Measurements from ENCODE around the gene ADGRA3.
"Not testable (repeated sequence)": the region's sequence is repeated elsewhere in the genome, so short reads cannot be mapped to it uniquely, and the experiment has no call there.

ADGRA3 gene

DNA sequence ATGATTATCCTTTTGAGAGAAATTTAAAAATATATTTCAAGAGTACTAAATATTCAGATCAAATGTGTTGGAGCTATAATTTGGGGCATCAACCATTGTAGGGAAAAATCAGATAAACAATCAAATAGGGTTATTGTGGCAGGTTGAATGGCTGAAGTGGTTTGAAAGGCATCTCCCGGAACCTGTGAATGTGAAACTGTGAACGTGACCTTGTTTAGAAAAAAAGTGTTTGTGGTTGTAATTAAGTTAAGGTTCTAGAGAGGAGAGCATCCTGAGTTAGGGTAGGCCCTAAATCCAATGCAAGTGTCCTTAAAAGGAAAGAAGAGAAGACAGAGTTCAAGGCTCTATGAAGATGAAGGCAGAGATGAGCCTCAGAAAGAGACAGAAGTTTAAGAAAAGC is 37.4 kb downstream of the ADGRA3 start:
- no peak for DNase-seq

DNA sequence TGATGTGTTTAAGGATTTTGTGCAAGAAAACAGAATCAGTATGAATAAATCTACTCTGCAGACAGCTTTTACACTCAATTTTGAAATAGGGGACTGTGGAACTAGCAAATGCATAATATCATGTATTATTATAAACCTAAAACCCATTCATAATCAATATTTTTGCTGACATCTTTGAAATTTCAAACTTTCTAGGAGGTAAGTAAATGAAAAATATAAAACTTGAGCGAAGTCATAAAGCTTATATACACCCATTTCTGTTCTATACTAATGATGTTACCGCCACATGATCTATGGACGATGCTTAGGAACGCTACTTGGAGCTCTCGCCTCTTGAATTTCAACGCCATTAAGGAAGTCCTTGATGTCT is 38.1 kb downstream of the ADGRA3 start:
- DNase-seq, result no peak

DNA sequence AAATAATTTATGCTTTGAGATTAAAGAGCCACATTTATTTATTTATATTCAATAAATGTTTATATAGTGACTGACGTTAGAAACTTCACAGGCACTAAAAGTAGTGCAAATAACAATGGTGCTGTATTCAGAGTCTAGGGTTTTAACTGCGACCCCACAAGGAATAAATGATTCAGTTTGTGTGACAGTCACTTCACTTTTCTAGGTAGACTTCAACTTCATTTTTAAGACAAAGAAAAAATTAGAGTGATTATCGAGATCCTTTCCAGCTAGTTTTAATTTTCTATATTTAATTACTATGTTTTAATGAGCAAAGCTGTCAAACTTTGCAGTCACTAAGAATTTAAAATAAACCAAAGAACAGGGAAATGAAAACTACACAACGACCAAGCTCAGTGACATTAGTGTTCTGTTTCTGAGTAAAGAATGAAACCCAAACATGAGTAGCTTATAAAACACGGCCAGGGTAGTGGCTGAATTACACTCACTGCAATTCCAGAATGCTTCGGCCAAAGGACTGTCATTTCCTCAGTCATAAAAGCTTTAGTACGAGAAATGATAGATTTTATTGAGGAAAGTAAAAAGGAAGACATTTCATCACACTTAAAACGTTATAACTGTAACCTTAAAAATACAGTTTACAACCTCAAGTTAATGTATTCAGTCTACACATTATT is 38.6 kb downstream of the ADGRA3 start:
- no peak for DNase-seq

DNA sequence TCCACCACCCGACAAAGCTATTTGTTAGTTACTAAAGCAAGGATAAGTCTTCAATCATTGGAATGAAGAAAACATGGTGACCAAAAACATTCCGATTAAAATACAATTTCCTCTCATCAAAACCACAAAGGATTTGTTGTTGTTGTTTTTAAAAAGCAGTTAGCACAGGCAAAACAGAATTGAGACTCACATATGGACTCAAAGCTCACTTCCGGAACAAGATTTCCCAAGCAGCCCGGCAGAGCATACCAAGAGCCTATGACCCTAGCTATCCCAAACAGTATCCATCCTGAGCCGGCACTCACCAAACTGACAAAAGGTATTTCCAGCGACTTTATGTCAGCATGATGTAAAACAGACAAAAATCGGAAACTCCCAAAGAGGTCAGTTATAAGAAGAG is 39.9 kb downstream of the ADGRA3 start:
- DNase-seq, result no peak

DNA sequence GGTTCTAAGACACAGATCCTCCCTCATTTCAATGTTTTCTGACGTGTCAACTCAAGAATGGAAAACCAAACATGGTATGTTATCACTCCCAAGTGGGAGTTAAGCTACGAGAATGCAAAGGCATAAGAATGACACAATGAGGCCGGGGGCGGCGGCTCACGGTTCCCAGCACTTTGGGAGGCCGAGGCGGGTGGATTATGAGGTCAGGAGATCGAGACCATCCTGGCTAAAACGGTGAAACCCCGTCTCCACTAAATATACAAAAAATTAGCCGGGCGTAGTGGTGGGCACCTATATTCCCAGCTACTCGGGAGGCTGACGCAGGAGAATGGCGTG is 40.6 kb downstream of the ADGRA3 start:
- DNase-seq, result not testable (repeated sequence)

DNA sequence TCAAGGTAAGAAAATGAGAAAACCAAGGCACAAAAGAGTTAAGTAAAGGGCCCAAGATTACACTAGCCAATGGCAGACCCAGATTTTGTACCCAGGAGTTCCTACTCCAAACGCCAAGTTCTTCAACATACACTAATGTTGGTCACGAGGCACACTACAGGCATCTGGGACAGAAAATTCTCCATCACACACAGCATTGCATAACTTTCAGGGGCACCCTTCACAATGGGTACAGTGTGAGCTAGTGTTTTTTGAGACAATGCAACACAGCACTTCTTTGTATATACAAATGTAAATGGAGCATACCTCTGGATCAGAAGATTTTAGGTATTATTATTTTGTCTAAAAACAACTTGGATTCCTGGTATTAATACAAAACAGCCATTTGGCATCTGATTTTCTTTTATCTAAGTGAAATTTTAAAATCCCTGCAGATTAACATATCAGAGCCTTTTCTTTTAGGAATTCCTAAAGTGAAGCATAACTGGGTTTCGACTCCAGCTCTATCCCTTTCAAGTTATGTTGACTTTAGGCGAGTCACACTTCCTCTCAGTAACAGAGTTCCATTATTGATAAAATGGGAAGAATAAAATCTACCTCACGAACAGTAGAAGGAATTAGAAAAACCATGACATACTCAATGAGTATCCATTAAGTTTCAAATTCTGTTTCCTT is 41.1 kb downstream of the ADGRA3 start:
- no peak for DNase-seq

DNA sequence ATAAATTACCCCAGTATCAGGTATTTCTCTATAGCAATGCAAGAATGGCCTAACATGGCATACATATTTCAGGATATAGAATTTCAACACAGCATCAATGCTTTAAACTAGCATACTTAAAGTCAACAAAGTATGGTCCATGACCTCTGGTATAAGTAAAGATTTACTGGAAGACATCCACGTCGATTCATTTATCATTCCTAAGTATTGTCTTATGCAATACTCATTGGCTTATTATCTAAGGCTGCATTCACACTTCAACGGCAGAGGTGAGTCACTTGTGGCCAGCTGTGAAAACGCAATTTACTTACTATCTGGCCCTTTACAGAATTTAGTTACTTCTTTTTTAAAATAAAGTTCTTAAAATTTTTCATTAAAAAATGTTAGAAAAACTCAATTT is 42.6 kb downstream of the ADGRA3 start:
- DNase-seq, result no peak

DNA sequence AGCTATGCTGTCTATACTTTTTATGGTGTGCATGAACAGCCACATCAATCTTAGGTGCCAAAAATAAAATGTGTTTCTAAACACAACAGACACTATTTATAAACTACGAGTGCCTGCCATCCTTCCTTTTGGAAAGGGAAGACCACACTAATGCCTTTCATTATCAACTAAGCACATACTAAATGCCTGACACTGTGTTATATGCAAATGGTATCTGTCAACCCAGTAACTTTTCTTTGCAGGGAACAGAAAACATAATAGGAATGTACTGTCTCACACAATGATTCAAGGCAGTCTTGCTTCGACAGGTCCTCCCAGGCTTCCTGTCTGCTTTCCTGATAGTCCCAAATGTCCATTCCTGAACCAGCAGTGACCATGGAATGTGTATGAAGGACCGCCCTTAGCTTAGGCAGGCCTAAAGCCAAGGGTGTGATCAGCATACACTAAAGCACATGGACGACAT is 43.8 kb downstream of the ADGRA3 start:
- no peak for DNase-seq

DNA sequence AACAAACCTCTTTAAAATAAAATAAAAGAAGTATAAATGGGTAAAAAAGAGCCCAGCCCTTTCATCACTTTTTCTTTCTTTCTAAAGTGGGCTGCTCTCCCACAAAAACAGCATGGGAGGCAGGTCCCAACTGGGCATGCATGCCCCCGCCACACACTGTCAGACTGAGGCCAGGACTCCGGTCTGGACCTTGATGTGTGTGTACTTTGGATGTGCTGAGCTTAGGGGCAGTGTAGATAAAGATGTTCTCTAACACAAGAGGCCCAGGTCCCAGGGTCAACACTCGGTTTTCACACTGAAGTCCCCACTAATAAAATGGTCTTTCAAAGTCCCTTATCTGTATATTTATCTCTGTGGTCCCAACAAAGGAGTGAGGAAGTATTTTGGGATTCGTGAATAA is 44.4 kb downstream of the ADGRA3 start:
- DNase-seq, result no peak

DNA sequence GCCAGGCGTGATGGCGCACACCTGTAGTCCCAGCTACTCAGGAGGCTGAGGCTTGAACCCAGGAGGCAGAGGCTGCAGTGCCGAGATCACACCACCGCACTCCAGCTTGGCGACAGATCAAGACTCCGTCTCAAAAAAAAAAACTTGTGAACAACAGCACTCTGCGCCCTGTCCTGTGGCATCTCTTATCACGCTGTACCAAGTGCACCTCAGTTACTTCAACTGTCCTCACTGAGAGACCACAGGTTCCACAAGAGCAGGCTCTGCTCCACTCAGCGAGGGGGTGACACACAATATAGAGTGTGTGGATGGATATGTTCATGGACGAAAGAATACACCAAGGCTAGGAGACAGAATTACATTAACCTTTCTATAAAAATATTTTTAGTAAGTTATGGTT is 49.3 kb downstream of the ADGRA3 start:
- DNase-seq, result no peak

DNA sequence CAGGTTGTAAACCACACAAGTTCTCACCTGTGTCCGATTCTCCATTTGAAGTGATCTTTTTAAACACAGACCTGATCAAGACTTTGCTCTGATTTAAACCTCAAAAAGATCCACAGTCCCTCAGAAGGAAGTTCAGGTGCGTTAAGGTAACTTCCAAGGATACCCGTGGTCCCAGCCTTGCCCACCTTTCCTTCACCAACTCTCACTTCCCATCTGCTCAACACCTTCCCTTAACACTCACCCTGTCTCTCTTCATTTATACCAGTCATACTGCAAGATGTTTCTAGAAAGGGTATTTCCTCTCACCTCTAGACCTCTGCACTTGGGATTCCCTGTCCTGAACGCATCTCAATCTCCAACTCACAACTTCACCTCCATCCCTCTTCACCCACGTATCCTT is 49.9 kb downstream of the ADGRA3 start:
- DNase-seq, result no peak

DNA sequence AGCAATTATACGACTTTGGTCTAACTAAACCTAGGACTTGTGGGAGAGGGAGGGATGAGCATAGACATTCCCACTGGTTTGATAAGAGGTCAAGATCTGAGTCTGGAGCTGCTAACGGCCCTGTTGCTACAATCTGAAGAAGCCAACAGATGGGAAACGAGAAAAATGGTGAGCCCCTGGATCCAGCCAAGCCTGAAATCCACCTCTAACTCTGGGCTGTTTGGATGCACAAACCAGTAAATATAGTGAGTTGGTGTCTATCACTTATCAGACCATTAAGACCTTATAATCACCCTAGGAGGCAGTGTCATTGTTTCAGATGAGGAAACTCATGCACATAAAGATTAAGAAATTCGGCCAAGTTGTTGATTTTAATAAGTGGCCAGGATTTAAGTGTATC is 50.5 kb downstream of the ADGRA3 start:
- no peak for DNase-seq

DNA sequence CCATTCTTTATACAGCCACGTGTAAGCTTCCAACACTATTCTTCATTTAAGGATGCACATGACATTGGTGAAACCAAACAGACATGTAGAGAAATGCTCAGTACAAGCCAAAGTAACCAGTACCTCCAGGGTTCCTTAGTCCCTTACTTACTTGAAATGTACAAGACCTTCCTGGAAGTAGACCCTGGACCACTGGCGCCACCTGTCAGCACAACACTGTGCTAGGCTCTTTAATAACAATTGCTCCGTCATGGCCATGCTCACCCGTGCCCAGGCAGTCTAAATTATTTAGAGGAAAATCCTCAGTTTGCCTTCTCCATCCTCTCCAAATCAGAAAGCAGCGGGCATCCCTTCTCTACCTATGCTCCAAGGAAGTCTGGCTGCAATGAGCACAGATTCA is 52.7 kb downstream of the ADGRA3 start:
- no peak for DNase-seq

DNA sequence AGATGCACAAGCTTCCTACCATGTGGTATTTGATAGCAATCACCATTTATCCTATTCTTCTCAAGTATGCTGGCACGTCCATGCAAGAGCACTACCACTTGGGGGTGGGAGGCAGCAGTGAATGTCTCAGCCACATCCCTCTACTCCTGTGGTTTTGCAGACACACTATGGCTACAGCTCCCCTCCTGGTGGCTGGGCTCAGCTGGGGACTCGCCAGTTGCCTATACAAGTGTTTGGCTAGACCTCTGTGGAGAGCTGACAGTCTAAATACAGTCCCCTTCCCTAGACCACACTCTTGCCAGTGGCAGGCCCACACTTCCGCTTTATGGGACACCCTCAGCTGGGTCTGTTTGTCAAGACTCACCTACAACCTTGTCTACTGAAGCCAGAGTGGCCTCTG is 53.2 kb downstream of the ADGRA3 start:
- DNase-seq, result no peak

DNA sequence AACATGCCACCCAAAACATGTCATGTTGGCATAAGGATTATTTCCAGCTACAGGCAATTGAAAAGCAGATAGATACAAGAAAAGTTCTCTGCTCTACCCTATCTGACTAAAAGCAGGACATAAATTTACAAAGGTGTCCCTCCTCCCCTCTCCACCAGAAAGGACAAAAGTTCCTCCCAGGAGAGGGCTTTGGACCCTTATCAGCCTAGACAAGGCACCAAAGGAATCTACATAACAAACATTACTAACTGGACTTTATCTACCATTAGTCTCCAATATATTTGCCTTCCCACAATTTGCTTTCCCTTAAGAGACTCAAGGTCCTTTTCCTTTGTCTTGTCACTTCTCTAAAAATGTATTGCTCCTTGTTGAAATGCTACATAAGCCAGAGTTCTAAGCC is 55.6 kb downstream of the ADGRA3 start:
- no peak for DNase-seq

DNA sequence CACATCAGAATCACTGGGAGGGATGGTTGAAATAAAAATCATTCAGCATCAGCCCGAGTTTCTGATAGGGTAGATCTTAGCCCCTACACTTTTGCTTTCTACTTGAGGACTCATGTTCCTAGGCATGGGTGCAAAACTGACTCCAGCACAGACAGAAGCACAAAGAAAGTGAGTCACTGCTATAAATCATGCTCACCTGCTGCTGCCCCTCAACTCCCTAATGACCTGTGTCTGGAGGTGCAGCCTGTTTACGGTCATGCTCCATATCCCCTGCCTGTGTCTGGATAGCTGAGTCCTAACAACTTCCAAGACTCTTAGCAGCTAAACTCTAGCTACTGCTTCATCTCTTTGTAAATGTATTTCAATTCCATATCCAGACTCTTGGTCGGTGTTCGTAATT is 57.8 kb downstream of the ADGRA3 start:
- DNase-seq, result no peak

DNA sequence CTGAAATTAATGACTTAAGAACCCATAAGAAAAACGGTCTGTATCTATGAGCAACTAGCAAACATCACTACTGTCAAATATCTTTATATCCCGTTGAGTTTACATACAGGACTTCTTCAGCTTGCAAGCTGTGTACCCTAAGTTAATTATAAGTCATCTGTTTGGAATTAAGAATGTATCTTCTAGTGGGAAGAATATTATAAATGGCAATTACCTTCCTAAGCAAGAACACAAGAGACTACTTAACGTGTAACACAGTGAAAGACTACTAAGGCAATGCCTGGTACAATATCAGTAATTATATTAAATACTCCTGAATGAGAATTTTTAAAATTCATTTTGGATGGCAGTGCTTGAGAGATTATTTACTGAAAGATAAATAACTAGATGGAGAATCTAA is 58.5 kb downstream of the ADGRA3 start:
- no peak for DNase-seq

DNA sequence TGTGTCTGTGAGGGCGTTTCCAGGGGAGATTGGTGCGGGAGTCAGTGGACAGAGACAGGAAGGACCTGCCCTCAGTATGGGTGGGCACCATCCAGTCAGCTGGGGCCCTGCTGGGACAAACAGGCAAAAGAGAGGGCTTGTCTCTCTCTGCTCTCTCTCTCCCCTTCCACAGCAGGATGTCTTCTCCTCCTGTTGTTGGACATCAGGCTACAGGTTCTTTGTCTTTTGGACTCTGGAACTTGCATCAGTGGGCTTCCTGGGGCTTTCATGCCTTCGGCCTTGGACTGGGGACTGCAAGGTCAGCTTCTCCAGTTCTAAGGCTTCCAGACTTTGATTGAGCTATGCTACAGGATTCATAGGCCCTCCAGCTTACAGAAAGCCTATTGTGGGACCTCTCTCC is 59.6 kb downstream of the ADGRA3 start:
- no peak for DNase-seq

DNA sequence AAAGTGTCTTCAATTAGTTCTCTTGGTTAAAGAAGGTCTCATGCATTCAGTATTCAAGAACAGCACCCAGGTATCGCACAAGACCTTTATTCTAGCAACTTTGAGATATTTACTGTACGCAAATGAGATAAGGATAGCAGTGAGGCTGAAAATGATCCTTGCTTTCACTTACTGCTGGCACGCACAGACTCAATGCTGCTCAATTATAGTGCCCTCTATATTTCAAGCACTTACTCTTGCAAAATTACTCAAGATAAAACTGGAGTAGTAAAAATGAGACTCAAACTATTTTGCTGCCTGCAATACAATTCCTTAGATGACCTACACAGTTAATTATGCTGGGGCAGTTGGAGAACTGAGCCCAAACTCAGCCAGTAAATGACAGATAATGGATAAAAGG is 60.9 kb downstream of the ADGRA3 start:
- no peak for DNase-seq

DNA sequence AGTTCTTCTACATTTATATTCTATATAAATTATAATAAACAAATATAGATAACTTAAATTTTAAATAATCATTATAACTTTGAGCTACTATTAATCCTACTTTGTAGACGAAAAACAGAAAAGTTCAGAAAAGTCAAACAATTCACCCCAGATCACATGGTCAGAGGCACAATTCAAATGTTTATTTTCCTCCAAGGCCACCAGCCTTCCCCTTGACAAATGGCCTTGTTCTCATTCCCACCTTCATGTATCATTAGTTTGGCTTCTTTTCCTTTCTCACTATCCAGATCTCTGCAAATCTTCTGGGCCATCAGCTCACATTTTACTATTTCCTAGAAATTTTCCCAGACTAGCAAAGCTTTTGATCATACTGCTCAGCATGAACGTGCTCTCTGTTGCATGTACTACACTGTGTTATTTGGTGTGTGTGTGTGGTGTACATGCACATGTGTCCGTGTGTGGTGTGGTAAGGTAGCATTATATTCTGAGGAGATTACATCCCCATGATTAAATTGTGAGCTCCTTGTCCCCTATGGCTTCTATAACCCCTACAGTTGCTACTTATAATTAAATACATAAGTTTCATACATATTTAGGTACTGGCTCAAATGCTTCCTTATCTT is 61.5 kb downstream of the ADGRA3 start:
- no peak for DNase-seq

DNA sequence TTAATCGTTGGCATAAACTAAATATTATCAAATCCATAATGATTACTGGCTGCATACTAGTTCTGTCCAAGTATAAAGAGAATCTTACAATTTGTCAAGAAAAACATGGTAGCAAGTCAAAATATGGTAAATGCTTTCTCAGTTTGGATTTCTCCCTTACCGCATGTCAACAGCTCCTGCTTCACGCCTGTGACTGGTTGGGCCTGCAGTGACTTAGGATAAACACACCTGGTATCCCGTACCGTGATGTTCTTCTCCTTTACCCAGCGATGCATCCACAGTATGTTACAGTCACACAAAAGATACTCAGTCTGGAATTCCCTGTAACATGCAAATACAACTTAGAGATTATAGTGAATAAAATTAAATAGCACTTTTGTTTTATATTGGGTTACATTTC is 71.1 kb downstream of the ADGRA3 start:
- no peak for DNase-seq

DNA sequence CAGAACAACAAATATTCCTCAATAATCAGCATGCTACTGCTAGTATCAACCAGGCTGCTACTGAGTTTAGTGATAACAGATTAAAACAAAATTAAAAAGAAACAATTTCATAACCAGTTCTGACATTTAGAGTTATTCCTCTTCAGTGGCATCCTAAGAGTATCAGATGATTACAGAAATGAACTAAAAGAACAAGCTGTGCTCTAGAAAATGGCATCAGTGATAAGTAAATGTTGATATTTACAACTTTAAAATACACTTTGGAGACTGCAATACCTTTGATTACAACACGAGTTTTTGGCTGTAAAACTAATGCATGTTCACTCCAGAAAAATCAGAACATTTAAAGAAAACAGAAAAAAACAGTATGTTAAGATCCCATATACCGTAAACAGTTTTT is 72.9 kb downstream of the ADGRA3 start:
- DNase-seq, result no peak

DNA sequence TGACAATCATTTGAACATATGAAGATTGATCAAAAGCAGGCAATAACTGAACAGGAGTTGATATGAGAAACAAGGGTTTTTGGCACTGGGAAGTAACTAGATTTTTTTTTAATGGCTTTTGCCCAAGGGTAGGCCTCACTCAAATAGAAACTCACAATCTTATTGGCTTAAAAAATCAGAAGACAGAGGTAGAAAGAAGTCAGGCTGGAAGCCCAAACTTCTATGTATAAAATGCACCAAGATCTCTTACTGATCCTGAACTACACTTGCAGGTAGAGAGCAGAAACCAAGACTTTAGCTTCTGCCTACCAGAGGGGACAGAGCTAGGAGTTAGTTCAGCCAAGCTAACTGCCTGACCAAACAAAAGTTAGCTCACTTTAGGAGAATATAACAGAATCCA is 74.9 kb downstream of the ADGRA3 start:
- no peak for DNase-seq

DNA sequence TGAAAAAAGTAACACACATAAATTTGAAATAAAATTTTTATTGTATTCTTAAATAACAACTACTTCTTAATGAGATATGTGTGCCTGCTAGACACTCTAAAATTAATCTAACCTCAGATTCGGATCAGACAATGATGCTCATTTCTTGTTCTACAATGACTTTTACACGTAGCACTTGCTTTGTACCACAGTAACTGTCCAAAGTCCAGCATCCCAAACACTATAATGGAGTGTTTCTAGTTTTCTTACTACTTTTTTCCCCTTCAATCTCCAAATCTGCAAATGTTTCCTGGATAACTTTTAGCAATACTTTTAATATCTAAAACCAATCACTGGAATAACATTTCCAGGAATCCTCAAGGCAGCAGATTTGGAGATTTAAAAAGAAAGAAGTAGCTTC is 75.9 kb downstream of the ADGRA3 start:
- no peak for DNase-seq

DNA sequence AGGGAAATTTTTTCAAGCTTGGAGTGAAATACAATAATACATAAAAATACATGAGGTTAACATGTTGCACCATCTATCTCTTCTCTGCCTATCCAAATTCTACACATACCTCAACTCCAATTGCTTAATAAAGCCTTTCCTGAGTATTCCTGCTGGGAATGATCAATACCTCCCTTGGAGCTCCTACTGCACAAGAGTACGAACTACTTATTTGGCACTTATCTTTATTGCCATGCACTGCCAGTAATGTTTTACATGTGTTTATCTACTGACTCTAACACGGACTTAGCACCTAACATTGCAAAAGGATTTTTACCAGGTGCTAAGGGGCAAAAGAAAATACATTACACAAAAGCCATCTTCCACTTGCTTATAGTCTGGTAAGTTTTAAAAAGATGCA is 80.2 kb downstream of the ADGRA3 start:
- no peak for DNase-seq
